ENCODE data around the gene MTUS2. TPM values are rescaled to one million over a fixed set of nuclear protein-coding genes. Genes with fewer than 3 reads are reported as not detected.

The MTUS2 gene
- polyA plus RNA-seq, 1 donor from 2014 or later = 4.4 TPM

GRCh38 chr13:28958441-28958840 lies 138.3 kb downstream of the MTUS2 start:
- Histone ChIP-seq H3K27ac (ENCODE audit: low read length) (no peak overlapping the region), H3K4me3 (ENCODE audit: low read length) (no peak overlapping the region), H3K4me2 (ENCODE audit: low read length) (no peak overlapping the region), H2AFZ (ENCODE audit: low read depth, low read length) (no peak overlapping the region), H3K9ac (ENCODE audit: low read length) (no peak overlapping the region), H3K27me3 (ENCODE audit: insufficient read depth, low read depth, low read length) (no peaks in the 10 kb centered on the region), H3K9me2 (ENCODE audit: insufficient read depth, low read length) (no peaks in the 10 kb centered on the region), H4K20me1 (ENCODE audit: insufficient read depth) (no peaks in the 10 kb centered on the region), H3K79me2 (replicated peaks; ENCODE audit: insufficient read depth, low read length) (no peaks in the 10 kb centered on the region), H3F3A (ENCODE audit: insufficient read depth, low read length, poor library complexity, severe bottlenecking) (no peaks in the 10 kb centered on the region), H3K9me3 (ENCODE audit: low read length) (no peaks in the 10 kb centered on the region), H3K36me3 (ENCODE audit: insufficient read depth, low read length) (no peaks in the 10 kb centered on the region)
- no peak for TF ChIP-seq REST (IDR thresholded peaks at IDR 0.05; ENCODE audit: borderline replicate concordance)
- no peak for TF ChIP-seq RAD21 (conservative IDR thresholded peaks at IDR 0.05)
- TF ChIP-seq TAF1 (IDR thresholded peaks at IDR 0.05; ENCODE audit: low read depth) = no peak
- no peak for TF ChIP-seq MXI1 (conservative IDR thresholded peaks at IDR 0.05; ENCODE audit: poor library complexity, severe bottlenecking)
- no peak for TF ChIP-seq POLR2AphosphoS5 (IDR thresholded peaks at IDR 0.05)
- no peak for TF ChIP-seq SMC3 (conservative IDR thresholded peaks at IDR 0.05; ENCODE audit: poor library complexity)
- no peak for TF ChIP-seq EP300 (conservative IDR thresholded peaks at IDR 0.05; ENCODE audit: poor library complexity, severe bottlenecking)

GRCh38 chr13:28964052-28964451 lies 143.9 kb downstream of the MTUS2 start:
- Histone ChIP-seq H3K9me3 (ENCODE audit: low read length) (no peaks in the 10 kb centered on the region), H2AFZ (ENCODE audit: low read depth, low read length) (no peak overlapping the region), H3K4me3 (ENCODE audit: low read length) (no peak overlapping the region), H4K20me1 (ENCODE audit: insufficient read depth) (no peaks in the 10 kb centered on the region), H3K27ac (ENCODE audit: low read length) (no peak overlapping the region), H3K4me2 (ENCODE audit: low read length) (no peak overlapping the region), H3K9ac (ENCODE audit: low read length) (no peak overlapping the region), H3K27me3 (ENCODE audit: insufficient read depth, low read depth, low read length) (no peaks in the 10 kb centered on the region), H3F3A (ENCODE audit: insufficient read depth, low read length, poor library complexity, severe bottlenecking) (no peaks in the 10 kb centered on the region), H3K36me3 (ENCODE audit: insufficient read depth, low read length) (no peaks in the 10 kb centered on the region), H3K79me2 (replicated peaks; ENCODE audit: insufficient read depth, low read length) (no peaks in the 10 kb centered on the region), H3K9me2 (ENCODE audit: insufficient read depth, low read length) (no peaks in the 10 kb centered on the region)
- TF ChIP-seq EP300 (conservative IDR thresholded peaks at IDR 0.05; ENCODE audit: poor library complexity, severe bottlenecking) (no peak), TAF1 (IDR thresholded peaks at IDR 0.05; ENCODE audit: low read depth) (no peak), EZH2 (IDR thresholded peaks at IDR 0.05; ENCODE audit: borderline replicate concordance, insufficient read depth, low read length, poor library complexity, severe bottlenecking) (no peak), POLR2AphosphoS5 (IDR thresholded peaks at IDR 0.05) (no peak), SMC3 (conservative IDR thresholded peaks at IDR 0.05; ENCODE audit: poor library complexity) (no peak), MXI1 (conservative IDR thresholded peaks at IDR 0.05; ENCODE audit: poor library complexity, severe bottlenecking) (no peak), REST (IDR thresholded peaks at IDR 0.05; ENCODE audit: borderline replicate concordance) (no peak), RAD21 (conservative IDR thresholded peaks at IDR 0.05) (no peak), CTCF (IDR thresholded peaks at IDR 0.05; ENCODE audit: poor library complexity, severe bottlenecking) (no peak)

Measured in neural cell (in vitro differentiated cells).